ENCODE measurements around the gene AGK. TPM values are rescaled to one million over a fixed set of nuclear protein-coding genes. Genes with fewer than 3 reads are reported as not detected.

The AGK gene
- total RNA-seq, 1 donor from 2014 or later, result 28.6 TPM

DNA sequence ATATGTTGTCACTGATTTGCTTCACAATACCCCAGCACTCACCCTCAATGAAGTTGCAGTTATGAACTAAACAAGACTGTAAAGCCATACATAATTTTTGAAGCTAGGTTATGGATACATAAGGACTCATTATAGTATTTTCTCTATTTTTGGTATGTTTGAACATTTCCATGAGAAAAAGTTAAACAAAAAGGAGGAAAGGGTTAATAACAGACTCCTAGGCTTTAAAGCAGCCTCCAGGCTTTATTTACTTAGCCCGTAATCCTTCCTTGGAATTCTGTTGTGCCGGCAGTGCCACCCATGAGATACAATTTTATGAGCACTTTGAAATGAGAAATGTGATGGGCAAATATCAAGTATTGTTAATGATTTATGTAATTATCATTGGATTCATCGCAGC lies 152.9 kb downstream of the AGK start:
- no peak overlapping the region for H3K4me3 Mint-ChIP-seq (ENCODE audit: unreplicated experiment)
- no peak overlapping the region for H3K27ac Mint-ChIP-seq (ENCODE audit: unreplicated experiment)

GRCh38 chr7:141704741-141705140 lies 153.5 kb downstream of the AGK start:
- Mint-ChIP-seq H3K27ac (ENCODE audit: unreplicated experiment) (no peak overlapping the region), H3K4me1 (ENCODE audit: low read depth, unreplicated experiment) (peaks cover 17% of the 10 kb centered on the region), H3K36me3 (ENCODE audit: low read depth, unreplicated experiment) (no peaks in the 10 kb centered on the region), H3K9me3 (ENCODE audit: unreplicated experiment) (peaks cover 3% of the 10 kb centered on the region), H3K4me3 (ENCODE audit: unreplicated experiment) (no peak overlapping the region), H3K27me3 (ENCODE audit: low read depth, unreplicated experiment) (peaks cover 17% of the 10 kb centered on the region)
- Histone ChIP-seq H4K20me1 (ENCODE audit: insufficient read depth, low read length) (peaks cover 6% of the 10 kb centered on the region), H3K36me3 (ENCODE audit: insufficient read depth, low read length) (no peaks in the 10 kb centered on the region), H3K27me3 (ENCODE audit: insufficient read depth, low read length) (no peaks in the 10 kb centered on the region), H3K79me2 (ENCODE audit: insufficient read depth, low read length) (peaks cover 4% of the 10 kb centered on the region), H3K9ac (ENCODE audit: low read length) (no peak overlapping the region), H3K4me1 (ENCODE audit: insufficient read depth, low read length) (peaks cover 13% of the 10 kb centered on the region), H3K4me3 (ENCODE audit: insufficient read depth, low read depth, low read length) (no peak overlapping the region), H3K27ac (ENCODE audit: low read depth, low read length) (no peak overlapping the region), H2AFZ (ENCODE audit: low read depth, low read length) (no peak overlapping the region), H3K9me3 (ENCODE audit: insufficient read depth, low read depth, low read length) (no peaks in the 10 kb centered on the region), H3K4me2 (ENCODE audit: low read length) (no peak overlapping the region)
- no peak for FAIRE-seq
- TF ChIP-seq CTCF (IDR thresholded peaks at IDR 0.05; ENCODE audit: insufficient read depth, low read depth, low read length) (no peak), EZH2 (IDR thresholded peaks at IDR 0.05; ENCODE audit: insufficient read depth, low read length) (no peak)
- no peak for DNase-seq (ENCODE audit: low read depth)

More for the DNA sequence above, 152.9 kb downstream of the AGK start:
- Histone ChIP-seq H3K4me2 (ENCODE audit: low read length) (no peak overlapping the region), H3K36me3 (ENCODE audit: insufficient read depth, low read length) (no peaks in the 10 kb centered on the region), H3K27me3 (ENCODE audit: insufficient read depth, low read length) (no peaks in the 10 kb centered on the region), H3K4me1 (ENCODE audit: insufficient read depth, low read length) (peaks cover 13% of the 10 kb centered on the region), H4K20me1 (ENCODE audit: insufficient read depth, low read length) (peaks cover 6% of the 10 kb centered on the region), H3K9ac (ENCODE audit: low read length) (no peak overlapping the region), H3K9me3 (ENCODE audit: insufficient read depth, low read depth, low read length) (no peaks in the 10 kb centered on the region), H3K79me2 (ENCODE audit: insufficient read depth, low read length) (peaks cover 10% of the 10 kb centered on the region), H3K4me3 (ENCODE audit: insufficient read depth, low read depth, low read length) (no peak overlapping the region), H2AFZ (ENCODE audit: low read depth, low read length) (no peak overlapping the region), H3K27ac (ENCODE audit: low read depth, low read length) (no peak overlapping the region)
- Mint-ChIP-seq H3K9me3 (ENCODE audit: unreplicated experiment) (peaks cover 3% of the 10 kb centered on the region), H3K27me3 (ENCODE audit: low read depth, unreplicated experiment) (peaks cover 17% of the 10 kb centered on the region), H3K36me3 (ENCODE audit: low read depth, unreplicated experiment) (no peaks in the 10 kb centered on the region), H3K4me1 (ENCODE audit: low read depth, unreplicated experiment) (peaks cover 21% of the 10 kb centered on the region)
- DNase-seq (ENCODE audit: low read depth) (no peak), FAIRE-seq (no peak)
- TF ChIP-seq EZH2 (IDR thresholded peaks at IDR 0.05; ENCODE audit: insufficient read depth, low read length) (no peak), CTCF (IDR thresholded peaks at IDR 0.05; ENCODE audit: insufficient read depth, low read depth, low read length) (no peak)

Other genes starting within 250 kb of the AGK start
- gene DENND11, start 150.8 kb downstream of the AGK start, total RNA-seq, result 9.8 and 10.5 TPM in 2 replicates
- not detected in 2 replicates for gene WEE2, start 156.9 kb downstream of the AGK start, total RNA-seq
- gene SSBP1, start 186.9 kb downstream of the AGK start, total RNA-seq, result 138 and 146 TPM in 2 replicates
- 1.00 and 1.2 TPM in 2 replicates for gene TAS2R3, start 212.7 kb downstream of the AGK start, total RNA-seq
- 1.1 and 1.2 TPM in 2 replicates for gene TAS2R4, start 225.3 kb downstream of the AGK start, total RNA-seq
- gene TAS2R5, start 238.8 kb downstream of the AGK start, total RNA-seq, result 1.3 and 1.5 TPM in 2 replicates